Smooth muscle cell of the pulmonary artery (primary cell): ENCODE data around the gene C2CD3. TPM values are rescaled to one million over a fixed set of nuclear protein-coding genes. Genes with fewer than 3 reads are reported as not detected.

ENCODE experiments used
- total RNA-seq: library from RNA; depleted of rRNA; stranded (reverse); fragments of >200 nt; gene quantifications from 2 replicates; pipeline ENCODE4 v1.2.3, GENCODE V29; 2014

C2CD3 gene, protein sequence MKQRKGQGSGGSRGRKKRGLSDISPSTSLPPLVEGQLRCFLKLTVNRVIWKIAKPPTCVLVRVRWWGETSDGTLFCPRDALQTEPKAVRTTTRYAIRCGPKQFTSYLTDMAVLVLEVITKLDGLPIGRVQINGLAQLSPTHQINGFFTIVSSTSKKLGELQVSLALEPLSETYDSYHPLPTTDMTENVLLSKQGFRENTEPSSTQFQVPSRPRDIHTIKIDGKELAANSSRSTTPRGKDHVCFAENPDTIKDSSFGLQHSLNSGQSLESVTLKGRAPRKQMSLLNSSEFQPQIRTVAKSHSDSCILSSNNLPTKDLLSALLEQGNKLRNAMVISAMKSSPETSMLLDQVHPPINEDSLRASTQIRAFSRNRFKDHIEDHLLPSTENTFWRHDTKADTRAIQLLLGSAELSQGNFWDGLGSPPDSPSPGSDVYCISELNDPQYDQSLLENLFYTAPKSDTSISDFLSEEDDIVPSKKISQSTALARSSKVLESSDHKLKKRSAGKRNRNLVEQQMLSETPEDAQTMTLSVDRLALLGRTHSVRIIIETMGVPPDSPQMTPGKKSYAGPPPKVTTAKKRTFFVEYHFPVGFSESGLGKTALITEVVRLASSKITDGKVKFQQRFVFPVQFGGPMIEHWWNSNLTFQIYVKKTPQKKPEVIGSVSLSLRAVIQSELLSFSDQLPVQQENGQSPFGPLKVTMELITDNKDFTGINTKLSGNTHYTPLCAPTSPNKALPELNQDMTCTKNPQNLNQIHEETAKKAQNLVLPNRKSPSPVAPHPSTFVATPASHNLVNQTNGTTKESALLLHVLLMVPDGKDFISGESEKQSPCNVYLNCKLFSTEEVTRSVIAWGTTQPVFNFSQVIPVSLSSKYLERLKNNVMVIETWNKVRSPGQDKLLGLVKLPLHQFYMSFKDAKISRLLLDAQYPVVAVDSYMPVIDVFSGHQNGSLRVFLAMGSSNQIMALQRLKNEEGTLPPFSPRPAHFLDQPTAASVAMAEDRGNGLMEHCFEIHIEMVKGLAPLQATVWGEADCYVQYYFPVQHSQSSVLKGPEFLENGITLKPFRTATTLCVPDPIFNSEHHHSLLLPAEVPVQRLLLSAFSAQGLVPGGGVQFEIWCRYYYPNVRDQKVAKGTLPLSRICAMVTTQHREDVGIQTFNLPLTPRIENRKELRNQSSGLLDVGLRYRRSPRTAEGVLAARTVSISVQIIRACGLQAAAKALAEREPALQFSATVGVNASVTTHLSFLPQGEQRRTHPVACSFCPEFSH (N-terminal part only)
- total RNA-seq = 12.1 and 14.8 TPM in 2 replicates

DNA sequence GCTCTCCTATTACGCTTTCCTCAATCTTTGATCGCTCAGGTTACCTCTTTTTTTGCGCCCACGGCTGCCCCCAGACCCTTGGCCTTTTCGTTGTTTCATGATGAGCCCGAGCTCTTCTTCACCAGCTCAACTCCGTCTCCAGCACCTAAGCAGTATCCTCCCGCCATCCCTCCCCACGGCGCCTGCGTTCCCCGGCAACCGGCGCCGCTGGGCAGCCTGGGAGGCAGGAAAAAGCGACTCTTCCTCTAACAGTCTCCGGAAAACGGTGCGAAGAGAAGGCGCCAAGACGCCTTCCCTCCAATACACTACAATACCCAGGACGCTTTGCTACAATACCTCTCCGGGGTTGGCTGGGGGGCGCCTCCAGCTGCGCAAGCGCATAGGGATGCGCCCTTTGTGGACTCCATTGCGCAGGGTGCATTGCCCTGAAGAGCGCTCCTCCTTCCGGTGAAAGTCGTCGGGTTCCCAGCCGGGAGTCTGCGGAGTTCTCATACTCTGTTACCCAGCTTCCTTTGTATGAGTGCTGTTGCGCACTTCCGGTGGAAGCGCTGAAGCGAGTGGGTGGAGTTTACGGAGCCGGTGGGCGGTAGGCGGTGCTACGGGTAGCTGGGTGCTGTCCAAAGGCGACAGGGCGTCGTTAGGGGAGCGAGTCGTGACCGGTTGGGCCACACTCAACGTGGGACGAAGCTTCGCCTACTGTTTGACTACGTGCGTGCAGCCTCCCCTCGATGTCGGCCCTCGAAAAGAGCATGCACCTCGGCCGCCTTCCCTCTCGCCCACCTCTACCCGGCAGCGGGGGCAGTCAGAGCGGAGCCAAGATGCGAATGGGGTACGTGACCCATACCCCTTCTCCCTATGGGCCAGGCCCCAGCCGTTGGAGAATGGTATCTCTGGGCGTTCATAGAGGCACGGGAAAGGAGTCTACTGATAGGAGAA is at the start of gene C2CD3, which contains the start of gene PPME1:
Gene C2CD3, minus strand, starts transcription at position 309 of the 936 bp plus-strand sequence. Its CDS starts 210 bp downstream, at position 99.
Gene PPME1, plus strand, starts transcription at position 596 of the 936 bp plus-strand sequence. Its CDS starts 133 bp downstream, at position 729.

DNA sequence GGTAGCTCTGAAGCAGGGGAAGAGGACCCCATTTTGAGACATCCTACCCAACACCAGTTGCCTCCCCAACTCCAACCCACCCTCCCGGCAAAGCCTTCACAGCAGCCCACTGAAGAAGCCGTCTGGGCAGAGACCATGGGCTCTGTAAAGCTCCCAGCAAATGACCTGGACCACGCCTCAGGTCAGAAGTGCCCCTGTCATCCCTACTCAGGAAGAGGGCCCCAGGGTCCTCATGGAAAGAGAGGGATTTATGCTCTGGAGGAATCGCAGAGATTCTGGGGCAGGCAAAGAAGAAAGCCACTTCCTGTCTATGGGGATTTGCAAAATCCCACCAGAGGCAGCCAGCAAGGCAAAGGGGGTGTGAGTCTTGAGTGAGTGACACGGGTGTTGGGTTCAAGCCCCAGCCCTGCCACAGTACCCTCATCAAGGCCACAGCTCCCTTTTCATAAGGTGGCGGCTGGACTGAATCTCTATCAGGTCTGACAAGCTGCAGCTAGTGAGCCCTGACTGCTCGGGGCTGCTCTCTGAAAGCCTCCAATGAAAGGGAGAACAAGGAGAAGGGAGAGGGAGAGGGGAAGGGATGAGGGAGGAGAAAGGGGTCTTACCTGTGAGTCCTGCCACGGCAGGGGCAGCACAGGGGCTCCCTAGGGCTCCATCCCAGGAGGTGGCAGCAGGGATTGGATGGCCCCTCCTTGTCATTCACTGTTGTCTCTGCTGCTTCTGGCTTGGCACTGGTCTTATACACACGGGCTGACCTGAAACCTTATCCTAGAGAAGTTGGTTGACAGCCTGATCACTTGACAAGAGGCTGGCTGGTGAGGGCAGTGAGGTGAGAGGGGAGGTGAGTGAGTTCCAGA is 162.2 kb downstream of the C2CD3 start, which contains the start of gene UCP3:
Gene UCP3, minus strand, starts transcription at position 713 of the 857 bp plus-strand sequence. CDS start 2,043 bp downstream, outside the sequence.

DNA sequence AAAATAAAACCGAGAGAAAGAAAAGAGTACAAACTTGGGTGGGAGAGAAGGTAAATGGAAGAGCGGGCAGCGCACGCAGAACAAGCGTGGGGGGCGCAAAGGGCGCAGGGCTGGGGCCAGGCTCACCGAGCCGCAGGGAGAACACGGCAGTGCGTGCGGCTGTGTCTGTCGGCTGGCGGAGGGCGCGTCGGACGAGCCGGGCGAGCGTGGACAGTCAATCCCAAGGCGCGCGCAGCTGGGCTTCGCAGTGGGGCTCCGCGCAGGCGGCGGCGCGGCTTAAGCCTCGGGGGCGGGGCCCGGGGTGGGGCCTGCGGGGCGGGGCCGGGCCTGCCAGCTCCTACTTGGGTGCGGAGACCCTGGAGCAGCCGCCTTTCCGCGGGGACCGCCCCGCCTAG is 188.2 kb downstream of the C2CD3 start, which contains the start of gene UCP2:
Gene UCP2, minus strand, starts transcription at position 249 of the 395 bp plus-strand sequence. CDS start 4,465 bp downstream, outside the sequence.

Other genes with a start within 250 kb of the C2CD3 start
- 0.07 TPM in 1 of 2 replicates, not detected in the other for gene DNAJB13, start 220.0 kb downstream of the C2CD3 start, total RNA-seq
- 0.13 and 0.39 TPM in 2 replicates for gene UCP2, start 188.2 kb downstream of the C2CD3 start, total RNA-seq
- gene UCP3, start 161.9 kb downstream of the C2CD3 start, total RNA-seq = 0.65 and 0.73 TPM in 2 replicates
- gene PPME1, start 287 bp upstream of the C2CD3 start, total RNA-seq = 48.0 and 49.3 TPM in 2 replicates
- gene P4HA3, start 140.6 kb upstream of the C2CD3 start, total RNA-seq = 36.9 and 39.1 TPM in 2 replicates
- gene PGM2L1, start 227.4 kb upstream of the C2CD3 start, total RNA-seq = 7.0 and 10.6 TPM in 2 replicates